ENCODE measurements around the gene PRSS12.

PRSS12 gene

DNA sequence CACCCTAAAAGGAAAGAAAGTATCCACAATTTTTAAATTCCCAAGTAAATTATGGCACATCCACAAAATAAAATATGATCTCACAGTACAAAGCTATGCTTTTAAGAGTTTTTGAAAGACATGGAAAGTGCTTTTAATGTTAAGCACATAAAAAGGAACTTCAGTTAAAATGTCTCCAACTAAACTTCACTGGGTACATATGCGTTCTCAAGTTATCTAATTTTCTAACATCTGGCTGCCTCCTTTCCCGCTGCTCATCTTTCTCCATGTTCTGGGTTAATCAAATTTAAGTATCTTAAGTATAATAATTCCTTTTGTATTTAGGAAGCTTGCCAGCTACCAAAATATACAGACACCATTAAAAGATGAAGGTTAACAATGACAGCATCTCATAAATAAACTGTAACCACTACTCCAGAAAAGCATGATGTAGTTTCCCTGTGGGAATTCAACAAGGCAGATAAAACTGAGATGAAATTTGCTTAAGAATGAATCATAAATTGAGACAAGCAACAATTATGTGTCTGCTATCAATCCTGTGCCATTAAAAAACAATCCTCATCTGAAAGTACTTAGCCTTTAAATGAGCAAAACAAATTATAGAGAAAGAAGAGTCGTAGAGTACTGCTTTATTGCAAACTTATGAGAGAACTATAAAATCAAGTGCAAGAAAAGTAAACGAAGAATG, 25.1 kb downstream of the PRSS12 start:
- peak; percentile 21 for DNase-seq (ENCODE audit: low read depth)
- TF ChIP-seq, protein P1, sequence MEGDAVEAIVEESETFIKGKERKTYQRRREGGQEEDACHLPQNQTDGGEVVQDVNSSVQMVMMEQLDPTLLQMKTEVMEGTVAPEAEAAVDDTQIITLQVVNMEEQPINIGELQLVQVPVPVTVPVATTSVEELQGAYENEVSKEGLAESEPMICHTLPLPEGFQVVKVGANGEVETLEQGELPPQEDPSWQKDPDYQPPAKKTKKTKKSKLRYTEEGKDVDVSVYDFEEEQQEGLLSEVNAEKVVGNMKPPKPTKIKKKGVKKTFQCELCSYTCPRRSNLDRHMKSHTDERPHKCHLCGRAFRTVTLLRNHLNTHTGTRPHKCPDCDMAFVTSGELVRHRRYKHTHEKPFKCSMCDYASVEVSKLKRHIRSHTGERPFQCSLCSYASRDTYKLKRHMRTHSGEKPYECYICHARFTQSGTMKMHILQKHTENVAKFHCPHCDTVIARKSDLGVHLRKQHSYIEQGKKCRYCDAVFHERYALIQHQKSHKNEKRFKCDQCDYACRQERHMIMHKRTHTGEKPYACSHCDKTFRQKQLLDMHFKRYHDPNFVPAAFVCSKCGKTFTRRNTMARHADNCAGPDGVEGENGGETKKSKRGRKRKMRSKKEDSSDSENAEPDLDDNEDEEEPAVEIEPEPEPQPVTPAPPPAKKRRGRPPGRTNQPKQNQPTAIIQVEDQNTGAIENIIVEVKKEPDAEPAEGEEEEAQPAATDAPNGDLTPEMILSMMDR (IDR thresholded peaks at IDR 0.05; ENCODE audit: low read depth, low read length), result no peak
- no peak for TF ChIP-seq POLR2A (IDR thresholded peaks at IDR 0.05; ENCODE audit: extremely low read depth, insufficient read length)
- TF ChIP-seq, protein P2, sequence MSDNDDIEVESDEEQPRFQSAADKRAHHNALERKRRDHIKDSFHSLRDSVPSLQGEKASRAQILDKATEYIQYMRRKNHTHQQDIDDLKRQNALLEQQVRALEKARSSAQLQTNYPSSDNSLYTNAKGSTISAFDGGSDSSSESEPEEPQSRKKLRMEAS (IDR thresholded peaks at IDR 0.05; ENCODE audit: low read depth, low read length), result no peak
- no peak for TF ChIP-seq MYC (IDR thresholded peaks at IDR 0.05; ENCODE audit: low read depth, low read length)

GRCh38 chr4:118326585-118326984, 26.2 kb downstream of the PRSS12 start:
- H3K4me3 ChIP-seq (ENCODE audit: low read depth, low read length), result no peak overlapping the region
- DNase-seq (ENCODE audit: low read depth), result peak; percentile 89

More for the DNA sequence above, 25.1 kb downstream of the PRSS12 start:
- no peak overlapping the region for H3K4me3 ChIP-seq (ENCODE audit: low read depth, low read length)

GRCh38 chr4:118325431-118325830, 27.4 kb downstream of the PRSS12 start:
- TF ChIP-seq MYC (IDR thresholded peaks at IDR 0.05; ENCODE audit: low read depth, low read length) (no peak), POLR2A (IDR thresholded peaks at IDR 0.05; ENCODE audit: extremely low read depth, insufficient read length) (no peak)
- TF ChIP-seq, protein P1 (IDR thresholded peaks at IDR 0.05; ENCODE audit: low read depth, low read length), result no peak
- TF ChIP-seq, protein P2 (IDR thresholded peaks at IDR 0.05; ENCODE audit: low read depth, low read length), result no peak
- DNase-seq (ENCODE audit: low read depth), result peak; percentile 21
- H3K4me3 ChIP-seq (ENCODE audit: low read depth, low read length), result no peak overlapping the region

More at GRCh38 chr4:118326585-118326984, 26.2 kb downstream of the PRSS12 start:
- TF ChIP-seq, protein P1 (IDR thresholded peaks at IDR 0.05; ENCODE audit: low read depth, low read length), result no peak
- TF ChIP-seq POLR2A (IDR thresholded peaks at IDR 0.05; ENCODE audit: extremely low read depth, insufficient read length), result no peak
- TF ChIP-seq, protein P2 (IDR thresholded peaks at IDR 0.05; ENCODE audit: low read depth, low read length), result no peak
- TF ChIP-seq MYC (IDR thresholded peaks at IDR 0.05; ENCODE audit: low read depth, low read length), result no peak

- no peak for DNase-seq (ENCODE audit: low read depth)
- H3K4me3 ChIP-seq (ENCODE audit: low read depth, low read length), result no peak overlapping the region
- no peak for TF ChIP-seq POLR2A (IDR thresholded peaks at IDR 0.05; ENCODE audit: extremely low read depth, insufficient read length)
- no peak for TF ChIP-seq MYC (IDR thresholded peaks at IDR 0.05; ENCODE audit: low read depth, low read length)
- TF ChIP-seq, protein P2 (IDR thresholded peaks at IDR 0.05; ENCODE audit: low read depth, low read length), result no peak
- TF ChIP-seq, protein P1 (IDR thresholded peaks at IDR 0.05; ENCODE audit: low read depth, low read length), result no peak
These were observed 29.8 kb downstream of the PRSS12 start for GRCh38 chr4:118322831-118323502.

- no peak for DNase-seq (ENCODE audit: low read depth)
- TF ChIP-seq, protein P1 (IDR thresholded peaks at IDR 0.05; ENCODE audit: low read depth, low read length), result no peak
- TF ChIP-seq MYC (IDR thresholded peaks at IDR 0.05; ENCODE audit: low read depth, low read length) (no peak), POLR2A (IDR thresholded peaks at IDR 0.05; ENCODE audit: extremely low read depth, insufficient read length) (no peak)
- TF ChIP-seq, protein P2 (IDR thresholded peaks at IDR 0.05; ENCODE audit: low read depth, low read length), result no peak
These were observed 33.9 kb downstream of the PRSS12 start for GRCh38 chr4:118318931-118319330.

More at GRCh38 chr4:118318931-118319330, 33.9 kb downstream of the PRSS12 start:
- no peak overlapping the region for H3K4me3 ChIP-seq (ENCODE audit: low read depth, low read length)

Measured in NB4 (cell line).